Hepatocyte (in vitro differentiated cells): ENCODE measurements around the gene ACR.

Experiments
- EZH2phosphoT487 ChIP-seq: fragments of 200-600 bp; sonication (generic); IDR thresholded peaks from one replicate; pipeline ENCODE4 v1.6.1; 2018; ENCODE audit warnings: antibody characterized with exemption, mild to moderate bottlenecking, low read depth, moderate library complexity; ENCODE audit not compliant: unreplicated experiment, severe bottlenecking
- TF ChIP-seq, protein P1 (sequence below): fragments of 200-600 bp; sonication (generic); IDR thresholded peaks from 2 replicates; pipeline ENCODE4 v1.5.1; 2016; ENCODE audit warnings: antibody characterized with exemption, mild to moderate bottlenecking; ENCODE audit not compliant: poor library complexity

DNA sequence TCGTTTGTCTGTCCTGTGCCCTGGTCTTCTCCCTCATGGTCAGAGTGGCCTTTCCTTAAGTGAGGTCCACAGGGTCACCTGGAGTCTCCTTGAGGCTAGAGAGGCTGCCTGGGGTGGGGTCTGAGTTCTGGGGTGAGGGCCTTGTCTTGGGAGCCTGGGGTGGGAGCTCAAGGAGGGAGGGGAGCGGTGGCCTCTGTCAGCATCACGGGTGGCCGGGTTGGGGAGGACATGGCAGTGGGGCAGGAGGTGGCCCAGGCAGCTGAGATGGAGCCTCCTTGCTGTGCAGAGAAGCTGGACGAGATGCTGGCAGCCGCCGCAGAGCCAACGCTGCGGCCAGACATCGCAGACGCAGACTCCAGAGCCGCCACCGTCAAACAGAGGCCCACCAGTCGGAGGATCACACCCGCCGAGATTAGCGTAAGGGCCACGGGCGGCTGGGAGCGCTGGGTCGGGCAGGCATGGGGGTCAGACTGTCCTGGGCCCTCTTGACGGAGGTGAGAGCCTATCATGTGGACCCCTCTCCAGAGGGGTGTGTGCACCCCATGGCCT lies 23.3 kb upstream of the ACR start:
- TF ChIP-seq, protein P1, sequence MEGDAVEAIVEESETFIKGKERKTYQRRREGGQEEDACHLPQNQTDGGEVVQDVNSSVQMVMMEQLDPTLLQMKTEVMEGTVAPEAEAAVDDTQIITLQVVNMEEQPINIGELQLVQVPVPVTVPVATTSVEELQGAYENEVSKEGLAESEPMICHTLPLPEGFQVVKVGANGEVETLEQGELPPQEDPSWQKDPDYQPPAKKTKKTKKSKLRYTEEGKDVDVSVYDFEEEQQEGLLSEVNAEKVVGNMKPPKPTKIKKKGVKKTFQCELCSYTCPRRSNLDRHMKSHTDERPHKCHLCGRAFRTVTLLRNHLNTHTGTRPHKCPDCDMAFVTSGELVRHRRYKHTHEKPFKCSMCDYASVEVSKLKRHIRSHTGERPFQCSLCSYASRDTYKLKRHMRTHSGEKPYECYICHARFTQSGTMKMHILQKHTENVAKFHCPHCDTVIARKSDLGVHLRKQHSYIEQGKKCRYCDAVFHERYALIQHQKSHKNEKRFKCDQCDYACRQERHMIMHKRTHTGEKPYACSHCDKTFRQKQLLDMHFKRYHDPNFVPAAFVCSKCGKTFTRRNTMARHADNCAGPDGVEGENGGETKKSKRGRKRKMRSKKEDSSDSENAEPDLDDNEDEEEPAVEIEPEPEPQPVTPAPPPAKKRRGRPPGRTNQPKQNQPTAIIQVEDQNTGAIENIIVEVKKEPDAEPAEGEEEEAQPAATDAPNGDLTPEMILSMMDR: no peak
- no peak for TF ChIP-seq EZH2phosphoT487
